Activated naive CD8-positive, alpha-beta T cell treated with anti-CD3 and anti-CD28 coated beads for 36 hours (primary cell): Measurements from ENCODE around the gene MC1R. TPM values are rescaled to one million over a fixed set of nuclear protein-coding genes. Genes with fewer than 3 reads are reported as not detected.
A peak's percentile ranks its signal among the peaks of the same experiment; 100 is the strongest.

Experiments used
- DNase-seq: peaks from one replicate; pipeline ENCODE4 v3.0.0; 2021
- H3K27ac Mint-ChIP-seq: one replicate; pipeline ENCODE4 v1.8.0; 2022; ENCODE audit warnings: mild to moderate bottlenecking, moderate library complexity, mixed read lengths
- H3K27me3 Mint-ChIP-seq: one replicate; pipeline ENCODE4 v1.8.0; 2022; ENCODE audit warnings: mild to moderate bottlenecking, mixed read lengths
- H3K36me3 Mint-ChIP-seq: one replicate; pipeline ENCODE4 v1.8.0; 2021; ENCODE audit warnings: mild to moderate bottlenecking, mixed read lengths
- H3K4me1 Mint-ChIP-seq: one replicate; pipeline ENCODE4 v1.8.0; 2021; ENCODE audit warnings: mixed read lengths
- H3K4me3 Mint-ChIP-seq: one replicate; pipeline ENCODE4 v1.8.0; 2022; ENCODE audit warnings: mild to moderate bottlenecking, moderate library complexity, mixed read lengths
- H3K9me3 Mint-ChIP-seq: one replicate; pipeline ENCODE4 v1.8.0; 2022; ENCODE audit warnings: mixed read lengths
- total RNA-seq, 2 experiments: library from RNA; stranded (reverse); gene quantifications; one replicate each; pipeline ENCODE4 v1.2.3, GENCODE V29; 2021

Gene MC1R
- total RNA-seq, 2 experiments from 2014 or later = 1.4 TPM

DNA sequence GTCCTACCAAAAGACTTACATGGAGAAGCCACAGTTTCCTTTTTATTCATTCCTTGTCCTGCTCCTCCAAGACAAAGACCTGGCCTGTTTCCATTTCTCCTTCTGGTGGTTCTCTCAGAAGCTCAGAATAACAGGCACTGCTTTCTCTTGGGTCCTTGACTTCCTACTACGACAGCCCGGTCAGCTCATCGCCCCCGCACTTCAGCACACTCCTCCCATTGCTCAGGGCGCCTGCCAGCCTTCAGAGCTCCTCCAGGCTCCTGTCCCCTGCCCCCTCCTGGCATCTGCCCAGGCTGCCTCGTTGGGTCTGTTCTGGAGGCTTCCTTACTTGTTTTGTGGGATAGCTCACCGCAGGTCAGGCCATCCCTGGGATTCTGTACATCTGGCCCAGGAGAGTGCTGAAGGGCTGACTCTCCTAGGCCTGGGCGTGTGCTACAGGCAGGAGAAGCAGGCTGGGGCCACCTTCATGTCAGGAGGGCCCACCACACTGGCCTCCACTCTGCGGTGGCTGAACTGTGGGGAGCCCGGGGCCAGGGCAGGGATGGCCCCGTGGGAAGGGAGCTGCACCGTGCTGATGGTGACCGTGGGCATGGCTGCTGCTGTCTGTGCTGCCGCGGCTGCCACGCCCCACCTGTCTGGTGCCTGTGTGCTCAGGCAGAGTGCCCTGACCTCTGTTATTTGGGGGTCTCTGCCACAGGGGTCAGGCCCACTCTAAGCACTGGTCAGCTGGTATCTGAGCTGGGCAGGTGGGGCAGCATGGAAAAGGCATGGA is 27.6 kb upstream of the MC1R start:
- no peaks in the 10 kb centered on the region for H3K9me3 Mint-ChIP-seq
- H3K4me1 Mint-ChIP-seq = peaks cover 10% of the 10 kb centered on the region
- H3K4me3 Mint-ChIP-seq = no peak overlapping the region
- H3K27ac Mint-ChIP-seq = no peak overlapping the region
- peaks cover 25% of the 10 kb centered on the region for H3K36me3 Mint-ChIP-seq
- no peak for DNase-seq
- no peaks in the 10 kb centered on the region for H3K27me3 Mint-ChIP-seq

- no peak for DNase-seq
- Mint-ChIP-seq H3K27ac (no peak overlapping the region), H3K9me3 (no peaks in the 10 kb centered on the region), H3K4me3 (no peak overlapping the region), H3K4me1 (peaks cover 10% of the 10 kb centered on the region), H3K27me3 (no peaks in the 10 kb centered on the region), H3K36me3 (peaks cover 23% of the 10 kb centered on the region)
Measured at GRCh38 chr16:89892055-89892630, 26.5 kb upstream of the MC1R start.

- Mint-ChIP-seq H3K27me3 (no peaks in the 10 kb centered on the region), H3K4me1 (peaks cover 10% of the 10 kb centered on the region), H3K27ac (no peak overlapping the region), H3K9me3 (no peaks in the 10 kb centered on the region), H3K36me3 (peaks cover 20% of the 10 kb centered on the region), H3K4me3 (no peak overlapping the region)
- DNase-seq = no peak
Measured at GRCh38 chr16:89892635-89893034, 26.0 kb upstream of the MC1R start.

DNA sequence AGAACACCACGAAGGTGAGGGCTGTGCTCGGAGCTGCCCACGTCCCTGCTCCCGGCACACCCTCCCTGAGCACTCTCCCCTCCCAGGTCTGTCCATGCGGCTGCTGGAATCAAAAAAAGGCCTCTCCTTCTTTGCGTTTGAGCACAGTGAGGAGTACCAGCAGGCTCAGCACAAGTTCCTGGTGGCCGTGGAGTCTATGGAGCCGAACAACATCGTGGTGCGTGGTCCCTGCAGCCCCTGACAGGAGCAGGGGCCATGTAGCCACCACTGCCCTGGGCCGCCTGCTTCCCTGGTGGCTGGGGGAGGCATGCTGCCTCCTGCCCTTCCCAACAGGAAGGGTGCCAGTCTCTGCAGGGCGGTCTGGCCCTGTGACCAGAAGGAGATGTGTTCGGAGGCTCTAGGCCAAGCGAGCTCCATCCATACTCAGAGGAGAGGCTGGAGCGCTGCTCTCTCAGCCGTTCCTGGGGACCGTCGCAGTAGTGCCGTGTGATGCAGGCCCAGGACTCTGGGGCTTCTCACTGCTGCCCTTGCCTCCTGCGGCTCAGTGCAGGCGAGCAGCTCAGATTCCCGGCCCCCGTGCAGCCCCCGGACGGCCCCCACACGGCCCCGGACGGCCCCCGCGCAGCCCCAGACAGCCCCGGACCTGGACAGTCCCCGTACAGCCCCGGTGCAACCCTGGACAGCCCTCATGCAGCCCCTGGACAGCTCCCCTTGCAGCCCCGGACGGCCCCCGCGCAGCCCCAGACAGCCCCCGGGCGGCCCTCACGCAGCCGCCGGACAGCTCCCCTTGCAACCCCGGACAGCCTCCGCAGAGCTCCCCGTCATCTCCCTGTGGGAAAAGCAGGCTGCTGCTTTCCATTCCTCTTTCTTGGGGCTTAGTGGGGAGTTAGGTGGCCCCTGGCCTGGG is 24.8 kb upstream of the MC1R start:
- no peak for DNase-seq
- Mint-ChIP-seq H3K27ac (no peak overlapping the region), H3K27me3 (no peaks in the 10 kb centered on the region), H3K9me3 (no peaks in the 10 kb centered on the region), H3K36me3 (peaks cover 14% of the 10 kb centered on the region), H3K4me1 (peaks cover 10% of the 10 kb centered on the region), H3K4me3 (no peak overlapping the region)

GRCh38 chr16:89895482-89896250 is 23.0 kb upstream of the MC1R start:
- H3K27me3 Mint-ChIP-seq = no peaks in the 10 kb centered on the region

DNA sequence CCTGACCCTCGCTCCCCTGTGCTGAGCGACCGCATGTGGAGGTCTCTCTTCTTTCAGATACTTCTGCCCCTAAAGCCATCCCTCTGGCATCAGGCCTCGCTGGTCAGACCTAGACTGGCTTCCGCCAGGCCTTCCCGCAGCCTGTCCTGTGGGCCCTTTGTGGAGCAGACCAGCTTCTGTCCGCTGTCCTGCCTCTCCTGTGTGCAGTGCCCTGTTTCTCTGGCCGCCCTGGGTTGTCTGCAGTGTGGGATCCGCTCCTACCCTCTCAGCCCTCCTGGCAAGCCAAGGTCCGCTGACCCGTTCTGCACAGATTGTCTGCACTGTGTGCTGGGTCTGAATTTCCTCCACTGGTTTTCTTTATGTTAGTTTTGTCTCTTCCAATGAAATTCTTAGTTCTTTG is 21.5 kb upstream of the MC1R start:
- Mint-ChIP-seq H3K4me3 (no peak overlapping the region), H3K27me3 (no peaks in the 10 kb centered on the region), H3K9me3 (no peaks in the 10 kb centered on the region), H3K27ac (no peak overlapping the region), H3K4me1 (peaks cover 6% of the 10 kb centered on the region), H3K36me3 (peaks cover 20% of the 10 kb centered on the region)
- DNase-seq = no peak

More at GRCh38 chr16:89895482-89896250, 23.0 kb upstream of the MC1R start:
- Mint-ChIP-seq H3K4me1 (peaks cover 6% of the 10 kb centered on the region), H3K27ac (no peak overlapping the region), H3K4me3 (no peak overlapping the region), H3K9me3 (no peaks in the 10 kb centered on the region), H3K36me3 (peaks cover 19% of the 10 kb centered on the region)
- DNase-seq = no peak

DNA sequence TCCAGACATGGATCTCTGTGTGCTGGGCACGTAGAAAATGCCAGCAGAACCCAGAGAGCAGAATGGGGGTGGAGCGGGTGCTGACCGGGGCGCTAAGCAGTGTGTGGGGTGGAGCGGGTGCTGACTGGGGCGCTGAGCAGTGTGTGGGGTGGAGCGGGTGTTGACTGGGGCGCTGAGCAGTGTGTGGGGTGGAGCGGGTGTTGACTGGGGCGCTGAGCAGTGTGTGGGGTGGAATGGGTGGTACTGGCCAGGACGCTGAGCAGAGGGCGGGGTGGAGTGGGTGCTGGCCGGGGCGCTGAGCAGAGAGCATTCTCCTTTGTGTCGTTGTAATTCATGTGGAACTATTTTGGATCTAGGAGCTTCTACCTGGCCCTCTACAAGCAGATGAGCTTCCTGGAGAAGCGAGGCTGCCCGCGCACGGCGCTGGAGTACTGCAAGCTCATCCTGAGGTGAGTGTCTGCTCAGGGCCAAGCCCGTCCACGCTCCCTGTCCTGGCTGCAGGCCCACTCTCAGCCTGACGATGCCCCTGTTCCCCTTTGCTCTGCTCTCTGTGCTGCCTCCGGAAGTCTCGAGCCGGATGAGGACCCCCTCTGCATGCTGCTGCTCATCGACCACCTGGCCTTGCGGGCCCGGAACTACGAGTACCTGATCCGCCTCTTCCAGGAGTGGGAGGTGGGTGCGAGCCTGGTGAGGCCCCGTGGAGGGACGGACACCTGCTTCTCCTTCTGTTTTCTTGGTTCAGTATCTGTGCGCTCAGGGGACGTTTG is 20.3 kb upstream of the MC1R start:
- Mint-ChIP-seq H3K4me3 (no peak overlapping the region), H3K9me3 (no peaks in the 10 kb centered on the region), H3K27me3 (no peaks in the 10 kb centered on the region), H3K36me3 (peaks cover 20% of the 10 kb centered on the region), H3K27ac (no peak overlapping the region), H3K4me1 (peaks cover 6% of the 10 kb centered on the region)
- no peak for DNase-seq

DNA sequence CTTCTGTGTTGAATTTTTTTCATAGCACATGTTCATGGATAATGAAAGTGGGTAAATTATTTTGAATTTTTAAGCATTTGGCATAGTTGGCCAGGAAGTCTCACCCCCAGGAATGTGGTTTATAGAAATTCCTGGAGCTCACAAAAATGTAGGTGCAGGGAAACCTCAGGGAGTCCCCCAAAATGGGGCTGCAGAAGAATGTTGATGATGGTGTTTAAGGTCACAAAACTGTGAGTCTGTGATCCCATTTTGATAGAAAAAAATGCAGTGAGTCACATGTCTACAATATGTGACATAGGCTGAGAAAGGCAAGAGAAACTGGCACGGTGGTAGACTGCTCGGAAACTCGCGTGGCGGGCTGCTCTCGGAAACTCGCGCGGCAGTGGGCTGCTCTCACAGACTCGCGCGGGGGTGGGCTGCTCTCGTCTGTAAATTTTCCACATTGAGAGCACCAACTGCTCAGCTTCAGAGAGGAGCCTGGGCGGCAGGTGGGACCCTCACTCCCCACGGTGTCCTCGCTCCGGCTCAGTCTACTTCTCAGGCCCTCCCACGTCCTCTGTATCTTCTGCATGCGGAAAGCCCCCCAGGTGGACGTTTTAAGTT is 18.7 kb upstream of the MC1R start:
- DNase-seq = no peak
- Mint-ChIP-seq H3K4me1 (peaks cover 6% of the 10 kb centered on the region), H3K36me3 (peaks cover 20% of the 10 kb centered on the region), H3K27me3 (no peaks in the 10 kb centered on the region), H3K9me3 (no peaks in the 10 kb centered on the region), H3K4me3 (peak overlapping the region; percentile 14), H3K27ac (no peak overlapping the region)

DNA sequence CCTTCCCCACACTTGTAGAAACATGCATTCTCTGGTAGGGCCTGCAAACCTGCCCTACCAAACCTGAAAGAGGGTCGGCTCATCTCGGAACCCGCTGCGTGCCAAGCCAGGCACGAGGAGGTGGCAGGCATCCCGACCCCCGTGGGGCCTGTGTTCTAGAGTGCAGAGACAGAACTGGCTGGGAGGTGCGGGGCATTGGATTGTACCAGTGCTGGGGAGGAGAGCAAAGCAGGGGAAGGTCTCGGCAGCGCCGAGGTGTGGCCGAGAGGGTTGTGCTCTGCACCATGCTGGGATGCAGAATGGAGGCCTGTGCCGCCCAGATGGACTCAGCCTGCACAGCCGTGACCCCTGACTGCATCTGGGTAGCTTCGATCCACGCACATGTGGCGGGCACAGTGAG is 17.8 kb upstream of the MC1R start:
- Mint-ChIP-seq H3K27me3 (no peaks in the 10 kb centered on the region), H3K36me3 (peaks cover 20% of the 10 kb centered on the region), H3K4me1 (peaks cover 6% of the 10 kb centered on the region), H3K4me3 (no peak overlapping the region), H3K27ac (no peak overlapping the region), H3K9me3 (no peaks in the 10 kb centered on the region)
- no peak for DNase-seq

DNA sequence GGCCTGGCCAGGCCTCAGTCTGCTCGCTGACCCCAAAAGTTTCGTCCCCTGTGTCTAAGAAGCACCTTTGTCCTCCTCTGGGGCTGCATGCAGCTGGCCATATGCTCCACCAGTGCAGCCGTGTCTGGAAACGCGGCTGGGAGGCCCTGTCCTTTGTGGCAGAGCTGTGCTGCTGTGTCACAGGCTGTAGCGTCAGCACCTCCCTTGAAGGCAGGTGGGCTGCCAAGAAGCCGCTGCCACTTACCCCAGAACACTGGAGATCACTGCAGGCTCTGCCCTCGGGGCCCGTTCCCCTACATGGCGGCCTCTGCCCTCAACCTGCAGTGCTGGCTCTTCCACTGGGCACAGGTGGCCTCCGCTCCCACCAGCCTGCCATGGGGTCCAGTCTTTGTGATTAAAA is 15.7 kb upstream of the MC1R start:
- no peaks in the 10 kb centered on the region for H3K9me3 Mint-ChIP-seq
- peaks cover 26% of the 10 kb centered on the region for H3K36me3 Mint-ChIP-seq
- H3K4me3 Mint-ChIP-seq = no peak overlapping the region
- H3K27ac Mint-ChIP-seq = no peak overlapping the region
- DNase-seq = no peak
- H3K4me1 Mint-ChIP-seq = peaks cover 6% of the 10 kb centered on the region
- H3K27me3 Mint-ChIP-seq = no peaks in the 10 kb centered on the region

DNA sequence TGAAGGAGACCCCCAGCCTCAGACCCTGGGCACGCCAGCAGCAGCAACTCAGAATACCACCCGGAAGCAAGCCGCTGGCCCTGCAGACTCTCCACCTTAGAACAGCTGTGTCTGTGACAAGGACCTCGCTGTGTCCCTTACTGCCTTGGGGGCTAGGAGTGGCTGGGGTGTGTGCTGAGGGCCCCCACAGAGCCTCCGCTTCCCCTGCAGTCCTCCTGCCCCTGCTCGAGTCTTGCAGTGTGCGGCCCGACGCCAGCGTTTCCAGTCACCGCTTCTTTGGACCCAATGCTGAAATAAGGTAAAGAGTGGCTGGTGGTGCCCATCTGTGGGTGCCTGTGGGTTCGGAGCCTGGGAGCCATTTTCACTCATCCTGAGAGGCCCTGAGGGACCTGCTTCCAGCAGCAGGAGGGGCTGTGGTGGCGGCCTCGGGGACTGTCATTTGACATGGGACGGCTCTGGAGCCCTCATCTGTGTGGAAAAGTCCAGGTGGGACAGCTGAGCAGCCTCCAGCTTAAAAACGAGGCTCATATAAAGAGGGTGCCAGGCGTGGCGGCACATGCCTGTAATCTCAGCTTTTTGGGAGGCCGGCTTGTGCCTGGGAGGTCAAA is 14.7 kb upstream of the MC1R start:
- Mint-ChIP-seq H3K4me1 (peaks cover 6% of the 10 kb centered on the region), H3K27me3 (no peaks in the 10 kb centered on the region), H3K36me3 (peaks cover 24% of the 10 kb centered on the region)

DNA sequence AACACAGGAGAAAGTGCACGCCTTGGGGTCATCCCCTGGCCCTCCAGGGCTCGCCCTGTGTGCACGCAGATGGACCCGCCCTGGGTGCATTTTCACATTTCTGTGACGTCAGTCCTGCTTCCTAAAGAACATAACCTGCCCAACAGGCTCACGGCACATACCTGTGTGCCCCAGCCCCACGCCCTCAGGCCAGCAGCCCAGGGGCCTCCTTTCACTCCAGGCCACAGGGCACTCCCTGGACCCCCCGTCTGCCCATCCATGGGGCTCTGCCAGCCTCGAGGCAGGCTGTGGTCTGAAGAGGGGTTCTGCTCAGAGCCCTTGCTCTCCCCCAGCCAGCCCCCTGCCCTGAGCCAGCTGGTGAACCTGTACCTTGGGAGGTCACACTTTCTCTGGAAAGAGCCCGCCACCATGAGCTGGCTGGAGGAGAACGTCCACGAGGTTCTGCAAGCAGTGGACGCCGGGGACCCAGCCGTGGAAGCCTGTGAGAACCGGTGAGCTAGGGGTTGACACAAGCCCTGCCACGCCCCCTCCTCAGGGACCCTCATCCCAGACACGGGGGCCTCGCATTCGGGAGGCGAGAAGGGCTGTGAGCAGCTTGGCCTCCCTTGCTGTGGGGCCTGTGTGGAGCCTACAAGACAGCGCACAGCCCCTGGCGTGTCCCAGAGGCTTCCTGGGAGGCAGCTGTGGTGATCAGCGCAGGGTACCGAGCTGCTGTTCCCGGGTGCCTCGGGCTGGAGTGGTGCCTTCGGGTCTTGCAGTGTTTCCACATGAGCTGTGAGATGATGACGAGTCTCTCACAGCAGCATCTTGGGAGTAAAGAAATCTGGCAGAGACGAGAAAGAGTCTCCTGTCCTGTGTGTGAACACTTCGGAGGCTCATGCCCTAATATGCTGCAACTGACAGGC is 13.8 kb upstream of the MC1R start:
- Mint-ChIP-seq H3K27me3 (no peaks in the 10 kb centered on the region), H3K27ac (no peak overlapping the region), H3K4me3 (no peak overlapping the region), H3K9me3 (no peaks in the 10 kb centered on the region), H3K4me1 (peaks cover 4% of the 10 kb centered on the region), H3K36me3 (peaks cover 21% of the 10 kb centered on the region)
- DNase-seq = no peak

More for the DNA sequence above, 14.7 kb upstream of the MC1R start:
- no peak for DNase-seq
- H3K9me3 Mint-ChIP-seq = no peaks in the 10 kb centered on the region
- H3K4me3 Mint-ChIP-seq = no peak overlapping the region
- H3K27ac Mint-ChIP-seq = no peak overlapping the region
